HG03095 (cell line): ENCODE data around the gene UBE2E2.

Experiments used
- ATAC-seq: cut with Tn5 transposase; IDR thresholded peaks from one replicate; pipeline ENCODE4 v1.9.1; 2021; ENCODE audit warnings: moderate library complexity; ENCODE audit not compliant: unreplicated experiment

UBE2E2 gene

GRCh38 chr3:23272820-23273219 is 69.7 kb downstream of the UBE2E2 start:
- ATAC-seq = no peak

GRCh38 chr3:23275061-23275460 is 71.9 kb downstream of the UBE2E2 start:
- no peak for ATAC-seq

- no peak for ATAC-seq
Measured at GRCh38 chr3:23275814-23276213, 72.7 kb downstream of the UBE2E2 start.

GRCh38 chr3:23276913-23277658 is 74.0 kb downstream of the UBE2E2 start:
- ATAC-seq = no peak

- ATAC-seq = no peak
Measured at GRCh38 chr3:23277688-23278087, 74.6 kb downstream of the UBE2E2 start.

- ATAC-seq = no peak
Measured at GRCh38 chr3:23283625-23284024, 80.5 kb downstream of the UBE2E2 start.

- ATAC-seq = no peak
Measured at GRCh38 chr3:23288286-23288685, 85.2 kb downstream of the UBE2E2 start.

- no peak for ATAC-seq
Measured at GRCh38 chr3:23288715-23289114, 85.6 kb downstream of the UBE2E2 start.

- ATAC-seq = no peak
Measured at GRCh38 chr3:23292432-23292831, 89.3 kb downstream of the UBE2E2 start.

GRCh38 chr3:23294770-23295387 is 91.8 kb downstream of the UBE2E2 start:
- ATAC-seq = peak; percentile 55

- ATAC-seq = no peak
Measured at GRCh38 chr3:23301819-23302218, 98.7 kb downstream of the UBE2E2 start.

- ATAC-seq = no peak
Measured at GRCh38 chr3:23302271-23302670, 99.1 kb downstream of the UBE2E2 start.

GRCh38 chr3:23303601-23304217 is 100.6 kb downstream of the UBE2E2 start:
- no peak for ATAC-seq

- ATAC-seq = no peak
Measured at GRCh38 chr3:23304424-23304823, 101.3 kb downstream of the UBE2E2 start.

GRCh38 chr3:23308986-23309625 is 106.0 kb downstream of the UBE2E2 start:
- no peak for ATAC-seq

GRCh38 chr3:23312866-23313265 is 109.7 kb downstream of the UBE2E2 start:
- no peak for ATAC-seq

GRCh38 chr3:23314981-23315762 is 112.0 kb downstream of the UBE2E2 start:
- ATAC-seq = no peak

- no peak for ATAC-seq
Measured at GRCh38 chr3:23316924-23317323, 113.8 kb downstream of the UBE2E2 start.

GRCh38 chr3:23319366-23320312 is 116.5 kb downstream of the UBE2E2 start:
- ATAC-seq = no peak
